ENCODE measurements around the gene SDF4.
"Not testable (repeated sequence)": the region's sequence is repeated elsewhere in the genome, so short reads cannot be mapped to it uniquely, and the experiment has no call there.

Gene SDF4

DNA sequence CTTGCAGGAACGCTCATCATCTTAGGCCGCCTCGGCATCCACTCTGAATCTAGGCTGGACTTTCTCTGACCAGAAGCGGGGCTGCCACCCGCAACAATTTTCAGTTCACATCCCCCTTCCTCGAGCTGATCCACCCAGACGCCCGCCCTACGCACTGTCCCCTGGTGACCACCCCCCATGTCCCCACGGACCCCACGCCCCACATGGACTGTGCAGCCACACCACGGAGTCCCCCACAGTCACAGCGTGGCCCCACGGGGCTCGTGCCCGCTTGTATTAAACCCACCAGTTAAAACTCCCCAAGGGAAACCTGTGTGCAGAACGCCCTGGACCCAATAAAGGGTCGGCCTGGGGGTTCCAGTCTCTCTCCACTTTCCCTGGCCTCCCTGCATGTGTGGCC is 27.7 kb upstream of the SDF4 start:
- DNase-seq: no peak

DNA sequence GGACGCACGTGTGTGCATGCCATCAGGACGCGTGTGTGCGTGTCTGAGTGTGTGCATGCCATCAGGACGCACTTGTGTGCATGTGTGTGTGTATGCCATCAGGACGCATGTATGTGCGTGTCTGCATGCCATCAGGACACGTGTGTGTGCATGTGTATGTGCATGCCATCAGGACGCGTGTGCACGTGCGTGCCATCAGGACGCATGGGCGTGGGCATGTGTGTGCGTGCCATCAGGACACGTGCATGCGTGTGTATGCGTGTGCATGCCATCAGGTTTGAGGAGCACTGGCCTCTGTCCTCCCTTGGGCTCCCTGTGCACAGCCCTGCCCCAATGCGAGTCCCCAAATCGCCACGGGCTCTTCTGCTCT is 27.3 kb upstream of the SDF4 start:
- DNase-seq: no peak

DNA sequence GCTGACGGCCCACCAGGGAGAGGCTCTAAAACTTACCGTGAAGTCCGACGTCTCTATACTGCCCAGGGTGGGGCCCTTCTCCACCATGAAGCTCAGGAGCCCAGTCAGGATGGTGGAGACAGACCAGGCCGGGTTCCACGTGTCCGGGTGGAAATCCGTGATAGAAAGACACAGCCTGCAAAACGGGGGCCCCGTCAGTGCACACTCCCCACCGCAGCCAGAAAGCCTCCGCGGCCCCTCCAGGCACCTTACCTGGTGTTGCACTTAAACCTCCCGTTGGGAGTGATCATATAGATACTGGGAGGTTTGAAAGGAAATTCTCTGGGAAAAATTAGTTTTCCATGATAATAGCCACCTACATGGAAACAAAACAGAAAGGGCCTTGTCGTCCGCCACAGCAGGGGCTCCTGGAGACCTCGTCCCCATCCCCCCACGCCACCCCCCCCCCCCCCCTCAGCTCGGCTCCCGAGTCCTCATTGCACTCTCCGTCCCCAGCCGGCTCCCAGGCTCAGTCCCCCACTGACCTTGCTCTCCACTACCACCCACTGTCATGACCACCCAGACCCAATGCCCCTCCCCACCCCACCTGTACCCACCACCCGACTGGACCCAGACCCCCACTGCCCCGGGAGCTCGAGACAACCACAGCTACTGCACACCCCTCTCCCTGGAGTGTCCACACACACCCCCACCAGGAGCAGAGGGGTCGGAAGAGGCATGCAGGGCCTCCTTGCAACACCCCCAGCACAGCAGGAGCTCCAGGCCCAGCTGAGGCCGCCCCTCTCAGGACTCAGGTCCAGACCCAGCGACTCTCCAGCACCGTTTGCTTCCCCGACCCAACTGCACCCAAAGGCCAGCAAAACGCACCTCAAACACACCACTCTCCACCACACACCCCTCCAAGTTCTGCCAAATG is 25.4 kb upstream of the SDF4 start:
- DNase-seq: no peak

GRCh38 chr1:1255611-1256010 is 23.8 kb upstream of the SDF4 start:
- DNase-seq: no peak

GRCh38 chr1:1255078-1255477 is 23.3 kb upstream of the SDF4 start:
- DNase-seq: no peak

DNA sequence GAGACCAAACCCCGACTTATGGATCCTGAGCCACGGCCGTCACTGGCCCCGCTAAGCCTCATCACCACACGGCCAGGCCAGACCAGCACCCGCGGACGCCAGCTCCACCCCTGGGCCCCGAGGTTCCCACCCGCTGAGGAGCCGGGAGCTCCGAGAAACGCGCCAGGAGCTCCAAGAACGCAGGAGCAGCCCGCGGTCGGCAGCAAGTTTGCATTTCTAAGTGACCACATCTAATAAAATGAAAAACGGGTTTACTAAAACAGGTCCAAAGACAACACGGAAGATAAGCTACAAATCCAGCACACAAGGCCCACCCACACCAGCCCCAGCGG is 22.8 kb upstream of the SDF4 start:
- no peak for DNase-seq

GRCh38 chr1:1253972-1254666 is 22.3 kb upstream of the SDF4 start:
- no peak for DNase-seq

GRCh38 chr1:1253314-1253713 is 21.5 kb upstream of the SDF4 start:
- DNase-seq: no peak

DNA sequence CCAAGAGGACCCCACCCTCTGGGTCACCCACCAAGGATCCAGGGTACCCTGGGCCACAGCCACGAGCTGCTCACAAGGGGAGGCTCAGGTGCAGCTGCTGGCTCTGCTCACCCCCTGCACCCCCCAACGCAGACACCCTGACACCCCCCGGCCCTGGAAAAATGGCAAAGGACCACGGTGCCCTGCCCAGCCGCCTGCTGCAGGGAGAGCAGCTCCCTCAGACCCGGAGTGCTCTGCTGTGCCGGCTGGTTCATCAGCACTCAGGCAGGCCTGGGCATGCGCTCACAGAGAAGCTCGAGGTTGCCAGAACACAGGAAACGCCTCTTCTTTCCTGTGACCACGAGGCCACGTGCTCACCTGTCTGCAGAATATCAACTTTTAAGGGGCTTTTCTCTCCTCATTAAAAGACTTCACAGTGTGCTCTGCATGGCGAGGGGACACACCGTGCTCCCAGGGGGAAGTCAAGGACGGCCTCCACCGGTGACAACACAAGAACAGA is 19.0 kb upstream of the SDF4 start:
- peak in 1 of 2 donors; percentile 70 for DNase-seq

DNA sequence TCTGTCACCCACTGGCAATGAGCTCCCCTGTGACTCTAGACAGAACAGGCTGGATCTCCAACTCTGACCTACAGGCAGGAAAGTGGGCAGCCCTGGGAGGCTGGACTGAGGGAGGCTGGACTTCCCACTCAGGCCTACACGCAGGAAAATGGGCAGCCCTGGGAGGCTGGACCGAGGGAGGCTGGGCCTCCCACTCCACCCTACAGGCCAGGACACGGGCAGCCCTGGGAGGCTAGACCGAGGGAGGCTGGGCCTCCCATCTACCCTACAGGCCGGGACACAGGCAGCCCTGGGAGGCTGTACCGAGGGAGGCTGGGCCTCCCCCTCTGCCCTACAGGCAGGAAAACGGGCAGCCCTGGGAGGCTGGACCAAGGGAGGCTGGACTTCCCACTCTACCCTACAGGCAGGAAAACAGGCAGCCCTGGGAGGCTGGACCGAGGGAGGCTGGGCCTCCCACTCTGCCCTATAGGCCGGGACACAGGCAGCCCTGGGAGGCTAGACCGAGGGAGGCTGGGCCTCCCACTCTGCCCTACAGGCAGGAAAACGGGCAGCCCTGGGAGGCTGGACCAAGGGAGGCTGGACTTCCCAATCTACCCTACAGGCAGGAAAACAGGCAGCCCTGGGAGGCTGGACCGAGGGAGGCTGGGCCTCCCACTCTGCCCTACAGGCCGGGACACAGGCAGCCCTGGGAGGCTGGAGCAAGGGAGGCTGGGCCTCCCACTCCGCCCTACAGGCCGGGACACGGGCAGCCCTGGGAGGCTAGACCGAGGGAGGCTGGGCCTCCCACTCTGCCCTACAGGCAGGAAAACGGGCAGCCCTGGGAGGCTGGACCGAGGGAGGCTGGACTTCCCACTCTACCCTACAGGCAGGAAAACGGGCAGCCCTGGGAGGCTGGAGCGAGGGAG is 16.5 kb upstream of the SDF4 start:
- DNase-seq: not testable (repeated sequence)

- no peak for DNase-seq
These were observed 15.6 kb upstream of the SDF4 start for GRCh38 chr1:1247341-1247913.

DNA sequence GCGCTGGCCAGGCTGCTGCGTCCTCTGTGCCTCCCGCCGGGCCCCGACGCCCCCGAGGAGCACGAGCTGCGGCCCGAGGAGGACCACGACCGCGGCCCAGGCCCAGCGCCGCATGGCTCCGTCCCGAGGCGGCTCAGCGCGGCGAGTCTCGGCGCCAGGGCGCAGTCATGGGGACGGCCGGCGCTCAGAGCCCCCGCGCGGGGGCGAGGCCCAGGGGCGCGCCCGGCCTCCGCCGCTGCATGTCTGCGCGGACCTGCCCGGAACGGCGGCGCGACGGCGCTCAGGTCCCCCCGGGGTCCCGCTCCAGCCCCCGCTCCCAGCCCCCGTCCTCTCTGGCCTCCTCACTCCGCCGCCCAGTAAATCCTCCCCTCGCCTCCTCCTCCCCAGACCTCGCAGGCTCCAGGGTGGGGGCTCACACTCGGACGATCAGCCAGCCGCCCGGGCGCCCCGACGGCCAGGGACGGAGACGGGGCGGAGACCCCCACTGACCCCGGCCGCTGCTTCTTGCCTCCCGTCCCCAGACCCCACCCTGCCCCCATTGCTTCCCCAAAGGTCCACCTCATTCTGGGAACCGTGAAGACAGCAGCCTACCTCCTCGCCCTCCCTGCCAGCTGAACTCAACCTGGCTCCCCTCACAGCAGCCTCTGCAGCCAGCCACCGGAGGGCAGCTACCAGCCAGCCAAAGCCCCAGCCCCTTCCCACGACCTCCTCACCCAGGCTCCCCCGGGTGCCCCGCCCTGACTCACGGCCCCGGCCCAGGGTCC is 15.0 kb upstream of the SDF4 start, which contains the start of gene C1QTNF12:
Gene C1QTNF12, minus strand, starts transcription at position 146 of the 764 bp plus-strand sequence. Its CDS starts 32 bp downstream, at position 114.
- DNase-seq: no peak

GRCh38 chr1:1245817-1246576 is 14.2 kb upstream of the SDF4 start:
- DNase-seq: no peak

- DNase-seq: no peak
These were observed 13.5 kb upstream of the SDF4 start for GRCh38 chr1:1245178-1245816.

DNA sequence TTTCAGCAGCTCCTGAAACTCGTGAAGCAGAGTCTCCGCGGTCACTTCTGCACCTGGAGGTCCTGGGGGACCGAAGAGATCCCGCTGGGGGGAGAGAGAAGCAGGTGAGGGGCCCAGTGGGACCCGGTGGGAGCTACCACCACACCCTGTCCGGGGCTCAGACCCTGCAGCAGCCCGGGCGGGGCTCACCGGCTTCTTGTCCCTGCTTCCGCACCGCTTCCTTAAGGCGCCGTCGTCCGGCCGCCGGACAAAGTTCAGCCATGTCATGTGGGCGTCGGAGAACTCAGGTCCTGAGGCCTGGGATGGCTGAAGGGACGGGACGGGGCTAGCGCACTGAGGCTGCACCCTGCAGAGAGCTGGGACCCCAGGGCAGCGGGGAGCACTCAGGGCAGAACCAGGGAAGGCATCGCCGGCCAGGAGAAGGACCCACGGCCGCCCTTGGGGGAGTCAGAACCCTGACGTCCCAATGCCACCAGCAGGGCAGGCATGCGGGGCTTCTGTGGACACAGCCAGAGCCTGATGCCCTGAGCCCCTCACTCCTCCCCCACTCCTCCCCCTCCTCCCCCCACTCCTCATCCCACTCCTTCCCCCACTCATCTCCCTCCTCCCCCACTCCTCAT is 12.5 kb upstream of the SDF4 start:
- no peak for DNase-seq

DNA sequence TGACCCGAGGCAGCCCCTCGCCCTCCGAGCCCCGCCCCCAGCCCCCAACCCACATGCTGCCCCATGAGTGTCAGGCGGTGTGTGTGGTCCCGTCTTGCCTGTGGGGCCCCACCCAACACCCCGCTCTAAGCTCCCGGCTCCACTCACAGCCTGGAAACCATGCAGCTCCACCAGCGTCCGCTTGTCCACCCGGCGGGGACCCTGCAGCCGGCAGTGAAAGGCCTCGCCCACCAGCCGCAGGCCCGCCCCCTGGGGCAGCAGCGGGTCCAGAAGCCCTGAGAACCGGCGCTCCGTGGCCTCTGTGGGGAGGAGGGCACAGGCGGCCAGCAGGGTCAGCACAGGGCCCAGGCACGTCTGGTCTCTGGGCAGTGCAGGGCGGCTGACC is 12.0 kb upstream of the SDF4 start:
- no peak for DNase-seq

DNA sequence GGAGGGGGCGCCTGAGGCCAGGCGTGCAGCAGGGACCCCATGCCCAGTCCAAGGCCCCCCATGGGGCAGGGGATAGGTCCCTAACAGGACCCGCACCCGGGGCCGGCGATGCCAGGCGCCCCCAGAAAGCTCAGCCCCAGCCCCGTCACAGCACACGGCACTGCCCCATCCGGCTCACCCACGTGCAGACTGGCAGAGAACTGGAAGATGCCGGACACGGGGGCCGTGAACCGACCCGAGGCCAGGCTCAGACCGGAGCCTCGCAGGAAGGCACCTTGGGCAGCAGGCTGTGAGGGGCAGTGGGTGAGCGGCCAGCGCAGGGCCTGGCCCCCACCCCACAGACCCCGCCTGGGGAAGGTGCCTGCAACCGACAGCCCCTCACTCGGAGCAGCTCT is 11.5 kb upstream of the SDF4 start:
- DNase-seq: no peak

GRCh38 chr1:1242461-1243265 is 10.9 kb upstream of the SDF4 start:
- DNase-seq: no peak

DNA sequence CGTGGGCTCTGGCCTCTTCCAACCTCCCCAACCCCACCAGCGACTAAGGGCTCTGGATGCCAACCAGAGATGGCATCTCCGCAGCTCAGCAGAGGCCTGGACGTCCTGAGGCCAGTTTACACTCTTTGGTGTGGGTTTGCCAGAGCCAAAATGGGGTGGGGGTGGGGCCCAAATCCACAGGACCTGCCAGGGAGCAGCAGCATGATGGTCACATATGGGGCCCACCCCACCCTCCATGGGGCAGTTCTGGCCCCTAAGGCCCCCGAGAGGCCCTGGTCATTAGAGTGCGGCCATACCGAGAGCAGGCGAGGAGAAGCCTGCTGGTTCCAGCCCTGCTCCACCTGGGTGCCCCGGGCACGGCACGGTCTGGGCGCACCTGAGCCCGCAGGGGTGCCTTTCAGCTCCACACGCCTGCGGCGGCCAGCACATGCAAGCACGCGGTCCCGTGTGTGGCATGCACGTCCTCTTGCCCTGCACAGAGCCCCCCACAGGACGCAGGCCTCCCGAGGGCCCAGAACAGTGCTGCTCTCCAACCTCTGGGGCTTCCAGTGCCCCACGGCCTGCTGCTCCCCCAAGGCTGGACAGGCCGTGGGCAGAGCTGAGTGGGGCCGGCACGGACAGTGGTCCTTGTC is 9.9 kb upstream of the SDF4 start:
- DNase-seq: no peak

Measured in CD4-positive, alpha-beta T cell treated with Interferon alpha-2 for 1 hour (primary cell).